GM12874 (cell line): ENCODE data around the gene MESD.

Experiments
- TF ChIP-seq, protein P1 (sequence below): IDR thresholded peaks from 2 replicates; pipeline ENCODE4 v1.5.1; 2011; ENCODE audit warnings: low read depth, mild to moderate bottlenecking, control low read depth, low read length, moderate library complexity; ENCODE audit not compliant: insufficient read depth

Gene MESD

DNA sequence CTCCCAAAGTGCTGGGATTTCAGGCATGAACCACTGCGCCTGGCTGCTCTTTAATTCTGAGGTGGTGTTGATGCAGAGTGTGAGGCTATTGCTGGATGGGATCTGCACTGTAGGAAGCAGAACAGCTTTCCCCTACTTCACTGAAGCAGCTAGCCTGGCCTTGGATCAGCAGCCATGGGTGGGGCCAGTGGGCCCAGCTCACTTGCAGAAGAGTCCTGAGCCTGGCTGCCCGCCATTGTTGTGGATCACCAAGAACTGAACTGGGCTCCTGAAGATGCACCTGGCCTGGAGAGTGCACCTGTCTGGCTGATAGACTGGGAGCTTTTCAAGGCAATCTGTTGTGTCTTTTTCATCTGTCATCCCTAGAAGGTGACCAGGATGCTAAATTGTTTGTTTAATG, 23.0 kb upstream of the MESD start:
- TF ChIP-seq, protein P1, sequence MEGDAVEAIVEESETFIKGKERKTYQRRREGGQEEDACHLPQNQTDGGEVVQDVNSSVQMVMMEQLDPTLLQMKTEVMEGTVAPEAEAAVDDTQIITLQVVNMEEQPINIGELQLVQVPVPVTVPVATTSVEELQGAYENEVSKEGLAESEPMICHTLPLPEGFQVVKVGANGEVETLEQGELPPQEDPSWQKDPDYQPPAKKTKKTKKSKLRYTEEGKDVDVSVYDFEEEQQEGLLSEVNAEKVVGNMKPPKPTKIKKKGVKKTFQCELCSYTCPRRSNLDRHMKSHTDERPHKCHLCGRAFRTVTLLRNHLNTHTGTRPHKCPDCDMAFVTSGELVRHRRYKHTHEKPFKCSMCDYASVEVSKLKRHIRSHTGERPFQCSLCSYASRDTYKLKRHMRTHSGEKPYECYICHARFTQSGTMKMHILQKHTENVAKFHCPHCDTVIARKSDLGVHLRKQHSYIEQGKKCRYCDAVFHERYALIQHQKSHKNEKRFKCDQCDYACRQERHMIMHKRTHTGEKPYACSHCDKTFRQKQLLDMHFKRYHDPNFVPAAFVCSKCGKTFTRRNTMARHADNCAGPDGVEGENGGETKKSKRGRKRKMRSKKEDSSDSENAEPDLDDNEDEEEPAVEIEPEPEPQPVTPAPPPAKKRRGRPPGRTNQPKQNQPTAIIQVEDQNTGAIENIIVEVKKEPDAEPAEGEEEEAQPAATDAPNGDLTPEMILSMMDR, result no peak

DNA sequence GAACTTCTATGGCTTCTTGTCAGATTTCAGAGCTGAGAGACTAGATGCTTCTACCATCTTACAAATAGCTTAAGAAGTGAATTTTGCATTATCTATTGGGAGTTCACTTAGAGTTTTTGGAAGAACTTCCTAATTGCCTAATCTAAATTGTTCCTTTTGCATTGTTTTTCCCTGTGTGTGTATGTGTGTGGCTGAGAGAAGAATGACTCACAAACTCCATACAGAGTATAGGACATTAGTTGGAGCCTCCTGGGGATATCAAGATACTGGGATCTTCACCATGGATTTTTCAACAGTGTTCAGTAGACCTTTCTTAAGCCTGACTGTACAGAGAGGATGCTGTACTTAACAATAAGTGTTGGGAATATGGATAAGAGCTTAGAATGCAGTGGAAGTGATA, 22.0 kb upstream of the MESD start:
- TF ChIP-seq, protein P1, result no peak

DNA sequence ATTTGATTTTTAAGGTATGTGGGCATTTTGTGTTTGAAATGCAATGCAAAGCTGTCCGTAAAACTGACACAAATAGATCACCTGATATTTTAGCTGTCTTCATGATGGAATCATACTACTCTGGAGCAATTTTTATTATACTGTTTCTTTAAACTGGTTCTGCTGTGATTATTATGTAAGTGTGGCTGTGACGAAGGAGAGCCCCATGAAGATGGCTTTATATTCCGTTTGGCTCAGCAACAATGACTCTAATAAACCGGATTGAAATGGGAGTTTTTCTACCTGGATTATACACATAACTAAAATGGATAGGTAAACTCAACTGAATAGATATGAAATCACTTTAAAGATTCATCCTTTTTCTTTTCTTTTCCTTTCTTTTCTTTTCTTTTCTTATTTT, 20.5 kb upstream of the MESD start:
- TF ChIP-seq, protein P1, result no peak

DNA sequence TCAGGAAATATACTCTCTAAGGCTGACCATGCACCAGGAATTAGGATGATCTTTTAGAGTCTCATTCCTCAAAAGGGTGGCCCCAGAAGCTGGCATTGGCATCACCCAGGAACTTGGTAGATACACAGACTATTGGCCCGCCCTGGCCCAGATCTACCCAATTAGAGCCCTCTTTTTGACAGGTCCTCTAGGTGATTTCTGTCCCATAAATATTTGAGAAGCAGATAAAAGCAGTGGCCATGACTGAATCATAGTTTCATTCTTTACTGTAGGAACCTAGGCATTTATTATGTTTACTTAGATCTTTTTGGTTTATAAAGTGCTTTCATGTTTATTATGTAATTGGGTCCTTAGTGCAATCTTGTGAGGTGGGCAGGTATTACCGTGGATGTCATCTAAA, 18.7 kb upstream of the MESD start:
- TF ChIP-seq, protein P1, result no peak

DNA sequence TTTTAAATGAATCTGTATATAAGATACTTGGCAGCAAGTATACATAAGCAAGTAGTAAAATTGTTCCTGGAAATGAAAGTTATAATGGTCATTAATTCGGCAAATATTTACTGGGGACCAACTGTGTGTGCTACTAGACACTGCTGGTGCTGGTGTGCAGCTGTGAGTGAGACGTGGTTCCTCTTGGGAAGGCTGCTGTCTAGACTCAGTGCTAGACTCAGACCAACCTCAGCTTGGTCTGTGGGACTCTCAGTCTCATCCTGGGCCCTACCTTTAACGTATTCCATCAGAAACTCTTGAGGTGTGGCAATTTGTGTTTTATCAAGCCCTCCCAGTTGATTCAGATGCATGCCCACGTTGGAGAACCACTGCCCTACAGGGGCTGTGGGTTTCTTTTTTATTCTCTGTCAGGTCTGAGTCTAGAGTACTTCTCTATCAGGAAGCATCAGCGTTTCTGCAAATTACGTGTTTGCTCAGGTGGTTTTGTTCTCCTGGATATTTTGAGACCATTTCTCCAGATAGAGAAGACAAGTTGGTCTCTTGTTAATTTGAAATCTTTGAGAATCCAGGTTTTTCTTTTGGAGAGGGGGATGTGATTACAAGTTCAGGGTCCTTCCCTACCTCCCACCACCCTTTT, 17.9 kb upstream of the MESD start:
- TF ChIP-seq, protein P1, result no peak

DNA sequence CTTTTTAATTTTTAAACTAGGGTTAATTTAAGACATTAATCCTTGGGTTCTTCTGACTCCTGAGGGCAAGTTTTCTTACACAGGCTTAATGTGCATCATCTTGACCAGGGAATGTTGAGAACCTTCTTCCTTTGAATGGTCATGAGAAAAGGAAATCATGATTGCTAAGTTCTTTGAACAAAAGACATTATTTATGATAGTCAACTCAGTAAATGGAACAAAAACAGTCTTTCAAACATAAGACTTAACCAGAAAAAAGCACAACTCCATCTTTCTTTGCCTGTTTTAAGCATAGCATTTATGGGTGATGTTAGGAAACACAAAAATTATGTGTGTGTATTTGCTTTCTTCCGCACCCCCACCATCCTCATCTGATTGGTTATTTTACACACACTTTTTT, 16.5 kb upstream of the MESD start:
- TF ChIP-seq, protein P1, result no peak

DNA sequence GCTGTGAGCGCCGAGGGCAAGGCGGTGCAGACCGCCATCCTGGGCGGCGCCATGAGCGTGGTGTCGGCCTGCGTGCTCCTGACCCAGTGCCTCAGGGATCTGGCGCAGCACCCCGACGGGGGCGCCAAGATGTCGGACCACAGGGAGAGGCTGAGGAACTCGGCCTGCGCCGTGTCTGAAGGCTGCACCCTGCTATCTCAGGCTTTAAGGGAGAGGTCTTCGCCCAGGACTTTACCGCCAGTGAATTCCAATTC, 13.4 kb upstream of the MESD start:
- TF ChIP-seq, protein P1, result no peak
